ENCODE data around the gene MPO.

Gene MPO

DNA sequence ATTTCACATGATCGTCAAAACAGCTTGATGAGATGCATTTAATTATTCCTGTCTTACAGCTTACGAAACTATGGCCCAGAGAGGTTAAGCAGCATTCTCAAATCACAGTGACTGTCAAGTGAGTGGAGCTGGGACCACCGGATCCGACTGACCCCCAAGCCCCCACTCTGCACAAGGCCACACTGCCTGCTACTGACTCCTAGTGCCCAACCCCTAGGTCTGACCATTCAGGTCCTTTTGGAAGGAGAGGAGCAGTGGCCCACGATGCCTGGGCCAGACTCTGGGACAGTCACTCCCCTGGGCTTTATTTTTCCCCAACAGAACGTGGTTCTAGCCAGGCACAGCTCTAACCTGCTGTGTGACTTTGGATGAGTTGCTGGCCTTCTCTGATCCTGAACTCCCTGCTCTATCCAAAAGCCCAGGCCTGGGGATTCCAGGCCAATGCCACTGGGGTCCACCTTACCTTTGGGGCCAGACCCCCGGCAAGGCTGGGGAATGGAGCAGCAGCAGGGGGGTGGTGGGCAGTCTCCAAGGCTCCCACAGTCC, 38.0 kb upstream of the MPO start:
- no peak for DNase-seq (ENCODE audit: low spot score)
- Histone ChIP-seq H3K14ac (ENCODE audit: low read length) (no peak overlapping the region), H2BK120ac (ENCODE audit: low read depth, low read length) (no peak overlapping the region), H3K27ac (replicated peaks; ENCODE audit: low read length) (no peak overlapping the region), H3K79me1 (ENCODE audit: low read depth, low read length) (no peaks in the 10 kb centered on the region), H3K4me3 (ENCODE audit: low read length in 2 of 2) (no peak overlapping the region), H2BK5ac (ENCODE audit: low read length) (no peak overlapping the region), H4K91ac (ENCODE audit: low read depth, low read length, poor library complexity) (no peak overlapping the region), H3K9ac (ENCODE audit: low read depth, low read length, poor library complexity) (no peak overlapping the region), H3K4ac (ENCODE audit: low read length) (no peak overlapping the region), H3K4me2 (ENCODE audit: insufficient read depth, low read length, poor library complexity, severe bottlenecking) (no peak overlapping the region), H3K36me3 (replicated peaks in 1 of 2; ENCODE audit: control insufficient read depth in 2 of 2, insufficient read depth in 2 of 2, low read length in 2 of 2) (peaks cover 0 to 12% of the 10 kb centered on the region in 2 donors), H3K4me1 (ENCODE audit: control insufficient read depth in 2 of 2, insufficient read depth in 1 of 2, low read depth in 1 of 2, low read length in 2 of 2) (peaks cover 0 to 2% of the 10 kb centered on the region in 2 donors), H2BK15ac (ENCODE audit: low read length) (no peak overlapping the region), H2BK12ac (ENCODE audit: low read length) (no peak overlapping the region), H2AK5ac (ENCODE audit: low read depth, low read length) (no peak overlapping the region), H3K18ac (ENCODE audit: low read length) (peak overlapping the region; percentile 15), H3K27me3 (ENCODE audit: control insufficient read depth in 3 of 3, insufficient read depth in 3 of 3, low read depth in 1 of 3, low read length in 3 of 3) (peaks cover 0 to 7% (median 0%) of the 10 kb centered on the region in 3 experiments), H3K23ac (ENCODE audit: low read depth, low read length, poor library complexity) (no peak overlapping the region), H2AFZ (ENCODE audit: low read length) (no peak overlapping the region), H3K9me3 (replicated peaks in 1 of 2; ENCODE audit: control insufficient read depth in 2 of 2, insufficient read depth in 1 of 2, low read depth in 1 of 2, low read length in 2 of 2) (no peaks in the 10 kb centered on the region), H4K8ac (ENCODE audit: low read depth, low read length) (no peak overlapping the region)
- no CpG with 5 or more reads among the region's 7 CpGs for WGBS, 2 donors (ENCODE audit: extremely low coverage in 2 of 2, insufficient read length in 2 of 2, insufficient replicate concordance in 1 of 2)

DNA sequence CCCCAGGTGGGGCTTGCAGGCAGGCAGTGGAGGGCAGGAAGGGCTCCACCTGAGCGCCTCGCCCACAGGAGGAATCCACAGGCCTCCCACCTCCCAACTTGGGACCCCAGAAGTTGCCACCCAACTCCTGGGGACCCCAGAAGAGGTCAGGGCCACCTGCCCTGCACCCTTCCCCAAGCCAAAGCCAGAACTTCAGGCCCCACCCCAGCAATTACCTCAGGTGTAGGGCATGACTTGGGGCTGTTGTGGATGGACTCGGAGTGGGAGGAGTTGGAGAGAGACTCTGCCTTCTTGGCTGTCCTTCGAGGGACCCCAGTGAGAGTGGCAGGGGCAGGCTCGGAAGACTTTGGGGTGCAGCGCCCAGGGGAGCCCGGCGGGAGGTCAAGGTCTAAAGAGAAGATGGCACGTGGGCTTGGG, 37.3 kb upstream of the MPO start:
- H3K4me3 ChIP-seq (ENCODE audit: low read length in 2 of 2) = no peak overlapping the region
- no peak overlapping the region for H3K4me2 ChIP-seq (ENCODE audit: insufficient read depth, low read length, poor library complexity, severe bottlenecking)
- H3K36me3 ChIP-seq (replicated peaks in 1 of 2; ENCODE audit: control insufficient read depth in 2 of 2, insufficient read depth in 2 of 2, low read length in 2 of 2) = peaks cover 0 to 12% of the 10 kb centered on the region in 2 donors
- no peak overlapping the region for H4K8ac ChIP-seq (ENCODE audit: low read depth, low read length)
- H2BK5ac ChIP-seq (ENCODE audit: low read length) = no peak overlapping the region
- H3K4ac ChIP-seq (ENCODE audit: low read length) = no peak overlapping the region
- peak overlapping the region; percentile 19 for H2AK5ac ChIP-seq (ENCODE audit: low read depth, low read length)
- H2BK120ac ChIP-seq (ENCODE audit: low read depth, low read length) = no peak overlapping the region
- peaks cover 0 to 1% (median 0%) of the 10 kb centered on the region in 3 experiments for H3K27me3 ChIP-seq (ENCODE audit: control insufficient read depth in 3 of 3, insufficient read depth in 3 of 3, low read depth in 1 of 3, low read length in 3 of 3)
- no peak overlapping the region for H3K27ac ChIP-seq (replicated peaks; ENCODE audit: low read length)
- H3K18ac ChIP-seq (ENCODE audit: low read length) = no peak overlapping the region
- no peak overlapping the region for H2BK12ac ChIP-seq (ENCODE audit: low read length)
- no peak for DNase-seq (ENCODE audit: low spot score)
- no peak overlapping the region for H2AFZ ChIP-seq (ENCODE audit: low read length)
- no peak overlapping the region for H3K23ac ChIP-seq (ENCODE audit: low read depth, low read length, poor library complexity)
- H3K9ac ChIP-seq (ENCODE audit: low read depth, low read length, poor library complexity) = no peak overlapping the region
- no peaks in the 10 kb centered on the region for H3K4me1 ChIP-seq (ENCODE audit: control insufficient read depth in 2 of 2, insufficient read depth in 1 of 2, low read depth in 1 of 2, low read length in 2 of 2)
- no CpG with 5 or more reads among the region's 9 CpGs for whole genome bisulfite sequencing, 2 donors (ENCODE audit: extremely low coverage in 2 of 2, insufficient read length in 2 of 2, insufficient replicate concordance in 1 of 2)
- peak overlapping the region; percentile 67 for H2BK15ac ChIP-seq (ENCODE audit: low read length)
- H4K91ac ChIP-seq (ENCODE audit: low read depth, low read length, poor library complexity) = no peak overlapping the region
- no peaks in the 10 kb centered on the region for H3K79me1 ChIP-seq (ENCODE audit: low read depth, low read length)
- no peaks in the 10 kb centered on the region for H3K9me3 ChIP-seq (replicated peaks in 1 of 2; ENCODE audit: control insufficient read depth in 2 of 2, insufficient read depth in 1 of 2, low read depth in 1 of 2, low read length in 2 of 2)
- H3K14ac ChIP-seq (ENCODE audit: low read length) = no peak overlapping the region

DNA sequence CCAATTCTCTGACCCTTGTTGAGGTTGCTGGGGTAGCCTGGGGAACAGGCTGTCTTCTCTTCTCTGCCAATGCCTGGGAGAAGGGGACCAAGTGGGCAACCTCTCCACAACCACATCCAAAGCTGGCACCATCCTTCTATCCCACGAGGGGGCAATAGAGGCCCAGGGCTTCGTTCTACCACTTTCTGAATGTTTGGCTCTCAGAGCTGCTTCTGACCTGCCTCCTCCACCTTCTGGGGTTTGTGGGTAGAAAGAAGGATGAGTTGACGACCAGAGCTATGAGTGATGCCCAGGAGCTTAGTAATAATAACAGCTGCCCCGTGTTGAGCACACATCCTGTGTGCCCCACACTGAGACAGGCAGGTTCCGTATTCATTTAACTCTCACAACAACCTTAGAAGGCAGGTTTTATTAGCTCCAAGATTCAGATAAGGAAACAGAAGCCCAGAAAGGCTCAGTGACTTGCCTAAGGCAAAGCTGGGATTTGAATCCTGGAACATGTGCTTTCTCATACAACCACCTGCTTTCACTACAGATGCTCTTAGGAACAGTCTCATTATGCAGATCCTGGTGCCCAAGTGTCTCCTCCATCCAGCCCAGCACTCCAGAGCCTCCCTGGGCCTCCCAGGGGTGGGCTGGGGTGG, 36.8 kb upstream of the MPO start:
- Histone ChIP-seq H2AFZ (ENCODE audit: low read length) (no peak overlapping the region), H3K9me3 (replicated peaks in 1 of 2; ENCODE audit: control insufficient read depth in 2 of 2, insufficient read depth in 1 of 2, low read depth in 1 of 2, low read length in 2 of 2) (no peaks in the 10 kb centered on the region), H3K27ac (replicated peaks; ENCODE audit: low read length) (no peak overlapping the region), H3K4ac (ENCODE audit: low read length) (no peak overlapping the region), H2BK15ac (ENCODE audit: low read length) (peak overlapping the region; percentile 67), H3K18ac (ENCODE audit: low read length) (no peak overlapping the region), H3K14ac (ENCODE audit: low read length) (no peak overlapping the region), H3K9ac (ENCODE audit: low read depth, low read length, poor library complexity) (no peak overlapping the region), H3K4me3 (ENCODE audit: low read length in 2 of 2) (no peak overlapping the region), H3K36me3 (replicated peaks in 1 of 2; ENCODE audit: control insufficient read depth in 2 of 2, insufficient read depth in 2 of 2, low read length in 2 of 2) (peaks cover 0 to 12% of the 10 kb centered on the region in 2 donors), H3K23ac (ENCODE audit: low read depth, low read length, poor library complexity) (no peak overlapping the region), H3K4me2 (ENCODE audit: insufficient read depth, low read length, poor library complexity, severe bottlenecking) (no peak overlapping the region), H2BK12ac (ENCODE audit: low read length) (no peak overlapping the region), H3K4me1 (ENCODE audit: control insufficient read depth in 2 of 2, insufficient read depth in 1 of 2, low read depth in 1 of 2, low read length in 2 of 2) (no peaks in the 10 kb centered on the region), H4K8ac (ENCODE audit: low read depth, low read length) (no peak overlapping the region), H3K27me3 (ENCODE audit: control insufficient read depth in 3 of 3, insufficient read depth in 3 of 3, low read depth in 1 of 3, low read length in 3 of 3) (no peaks in the 10 kb centered on the region), H2AK5ac (ENCODE audit: low read depth, low read length) (peak overlapping the region; percentile 19), H2BK120ac (ENCODE audit: low read depth, low read length) (no peak overlapping the region), H2BK5ac (ENCODE audit: low read length) (no peak overlapping the region), H4K91ac (ENCODE audit: low read depth, low read length, poor library complexity) (no peak overlapping the region), H3K79me1 (ENCODE audit: low read depth, low read length) (no peaks in the 10 kb centered on the region)
- DNase-seq (ENCODE audit: low spot score) = no peak
- no CpG with 5 or more reads among the region's 5 CpGs for WGBS, 2 donors (ENCODE audit: extremely low coverage in 2 of 2, insufficient read length in 2 of 2, insufficient replicate concordance in 1 of 2)

DNA sequence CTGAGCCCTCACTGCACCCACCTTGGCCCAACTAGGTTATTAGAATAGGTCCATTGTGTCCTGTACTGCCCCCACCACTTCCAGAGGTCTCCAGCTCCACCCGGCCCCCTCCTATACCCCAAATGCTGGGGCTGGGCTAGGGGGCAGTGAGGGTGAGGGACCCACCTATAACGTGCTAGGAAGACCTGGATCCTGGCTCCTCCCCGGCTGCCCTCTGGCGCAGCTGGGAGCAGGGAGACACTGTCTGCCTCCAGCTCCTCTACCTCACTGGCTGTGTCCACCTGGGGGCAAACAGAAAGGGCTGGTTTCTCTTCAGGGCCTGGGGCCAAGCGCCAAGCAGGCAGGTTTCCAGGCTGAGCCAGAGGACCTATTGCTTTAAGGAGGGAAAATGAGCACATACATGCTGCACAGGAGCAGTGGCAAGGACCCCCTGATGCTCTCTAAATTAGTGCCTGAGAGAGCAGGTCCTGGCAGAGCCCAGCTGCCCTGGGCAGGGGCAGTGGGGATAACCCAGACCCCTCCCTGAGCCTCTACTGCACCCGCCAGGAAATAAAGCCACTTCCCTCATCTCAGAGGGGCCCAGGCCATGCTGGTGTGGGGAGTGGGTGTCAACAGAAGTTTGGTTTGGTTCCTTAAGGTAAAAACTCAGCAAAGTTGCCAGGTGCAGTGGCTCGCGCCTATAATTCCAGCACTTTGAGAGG, 35.7 kb upstream of the MPO start:
- Histone ChIP-seq H2BK12ac (ENCODE audit: low read length) (peak overlapping the region; percentile 3), H3K18ac (ENCODE audit: low read length) (no peak overlapping the region), H3K4ac (ENCODE audit: low read length) (no peak overlapping the region), H2BK15ac (ENCODE audit: low read length) (no peak overlapping the region), H2AK5ac (ENCODE audit: low read depth, low read length) (no peak overlapping the region), H3K27me3 (ENCODE audit: control insufficient read depth in 3 of 3, insufficient read depth in 3 of 3, low read depth in 1 of 3, low read length in 3 of 3) (no peaks in the 10 kb centered on the region), H3K9me3 (replicated peaks in 1 of 2; ENCODE audit: control insufficient read depth in 2 of 2, insufficient read depth in 1 of 2, low read depth in 1 of 2, low read length in 2 of 2) (no peaks in the 10 kb centered on the region), H2BK5ac (ENCODE audit: low read length) (no peak overlapping the region), H3K36me3 (replicated peaks in 1 of 2; ENCODE audit: control insufficient read depth in 2 of 2, insufficient read depth in 2 of 2, low read length in 2 of 2) (peaks cover 0 to 6% of the 10 kb centered on the region in 2 donors), H3K4me2 (ENCODE audit: insufficient read depth, low read length, poor library complexity, severe bottlenecking) (no peak overlapping the region), H3K4me3 (ENCODE audit: low read length in 2 of 2) (no peak overlapping the region), H3K79me1 (ENCODE audit: low read depth, low read length) (no peaks in the 10 kb centered on the region), H3K23ac (ENCODE audit: low read depth, low read length, poor library complexity) (peak overlapping the region; percentile 73), H3K4me1 (ENCODE audit: control insufficient read depth in 2 of 2, insufficient read depth in 1 of 2, low read depth in 1 of 2, low read length in 2 of 2) (no peaks in the 10 kb centered on the region), H4K8ac (ENCODE audit: low read depth, low read length) (no peak overlapping the region), H3K14ac (ENCODE audit: low read length) (no peak overlapping the region), H2AFZ (ENCODE audit: low read length) (no peak overlapping the region), H3K9ac (ENCODE audit: low read depth, low read length, poor library complexity) (no peak overlapping the region), H3K27ac (replicated peaks; ENCODE audit: low read length) (no peak overlapping the region), H4K91ac (ENCODE audit: low read depth, low read length, poor library complexity) (no peak overlapping the region), H2BK120ac (ENCODE audit: low read depth, low read length) (no peak overlapping the region)
- no CpG with 5 or more reads among the region's 8 CpGs for WGBS, 2 donors (ENCODE audit: extremely low coverage in 2 of 2, insufficient read length in 2 of 2, insufficient replicate concordance in 1 of 2)
- DNase-seq (ENCODE audit: low spot score) = no peak

Data from neuronal stem cell (in vitro differentiated cells).